ENCODE measurements around the gene TEN1.

The TEN1 gene

DNA sequence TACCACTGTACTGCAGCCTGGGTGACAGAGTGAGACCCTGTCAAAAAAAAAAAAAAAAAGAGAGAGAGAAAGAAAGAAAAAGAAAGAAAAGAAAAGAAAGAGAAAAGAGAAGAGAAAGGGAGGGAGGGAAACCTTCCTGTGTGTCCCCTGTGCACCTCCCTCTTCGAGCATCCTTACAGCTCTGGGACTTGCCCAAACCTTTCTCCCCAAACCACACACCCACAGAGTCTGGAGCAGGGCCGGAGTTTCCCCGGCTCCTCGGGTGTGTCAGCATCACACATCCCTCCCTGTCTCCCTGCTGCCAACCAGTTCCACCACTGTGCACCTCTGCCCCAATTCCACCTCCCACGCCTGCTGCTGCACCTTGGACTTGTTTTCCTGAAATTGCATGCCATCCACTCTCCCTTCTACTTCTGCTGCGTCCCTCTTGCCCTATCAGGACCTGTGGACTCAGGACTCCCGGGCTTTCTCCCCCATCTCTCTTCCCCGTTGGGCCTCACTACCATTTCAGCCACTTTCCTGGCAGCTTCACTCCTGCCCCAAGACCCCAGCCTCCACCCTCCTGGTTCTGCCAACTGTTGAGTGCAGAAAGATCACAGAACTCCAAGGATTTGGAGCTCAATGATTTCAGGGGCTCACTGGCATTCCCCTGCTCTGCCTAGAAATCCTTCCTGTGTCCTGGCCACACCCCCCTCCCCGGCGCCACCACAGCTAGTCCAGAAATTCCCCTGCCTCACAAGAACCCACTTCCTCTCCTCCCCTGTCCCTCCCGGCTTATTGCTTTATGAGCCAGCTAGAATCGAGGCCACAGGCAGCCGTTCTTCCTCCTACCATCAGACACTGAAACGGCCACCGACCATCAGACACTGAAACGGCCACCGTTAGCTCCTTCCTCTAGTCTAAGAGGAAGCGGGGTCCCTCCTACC lies 17.9 kb downstream of the TEN1 start:
- TF ChIP-seq POLR2AphosphoS5 (IDR thresholded peaks at IDR 0.05; ENCODE audit: low read depth, low read length) = no peak
- TF ChIP-seq FOXP2 (optimal IDR thresholded peaks at IDR 0.05; ENCODE audit: borderline replicate concordance, extremely low read depth, extremely low read length, insufficient read depth) = peak; percentile 12
- TF ChIP-seq TAF1 (IDR thresholded peaks at IDR 0.05; ENCODE audit: borderline replicate concordance, insufficient read depth, low read length) = no peak
- TF ChIP-seq, protein P1, sequence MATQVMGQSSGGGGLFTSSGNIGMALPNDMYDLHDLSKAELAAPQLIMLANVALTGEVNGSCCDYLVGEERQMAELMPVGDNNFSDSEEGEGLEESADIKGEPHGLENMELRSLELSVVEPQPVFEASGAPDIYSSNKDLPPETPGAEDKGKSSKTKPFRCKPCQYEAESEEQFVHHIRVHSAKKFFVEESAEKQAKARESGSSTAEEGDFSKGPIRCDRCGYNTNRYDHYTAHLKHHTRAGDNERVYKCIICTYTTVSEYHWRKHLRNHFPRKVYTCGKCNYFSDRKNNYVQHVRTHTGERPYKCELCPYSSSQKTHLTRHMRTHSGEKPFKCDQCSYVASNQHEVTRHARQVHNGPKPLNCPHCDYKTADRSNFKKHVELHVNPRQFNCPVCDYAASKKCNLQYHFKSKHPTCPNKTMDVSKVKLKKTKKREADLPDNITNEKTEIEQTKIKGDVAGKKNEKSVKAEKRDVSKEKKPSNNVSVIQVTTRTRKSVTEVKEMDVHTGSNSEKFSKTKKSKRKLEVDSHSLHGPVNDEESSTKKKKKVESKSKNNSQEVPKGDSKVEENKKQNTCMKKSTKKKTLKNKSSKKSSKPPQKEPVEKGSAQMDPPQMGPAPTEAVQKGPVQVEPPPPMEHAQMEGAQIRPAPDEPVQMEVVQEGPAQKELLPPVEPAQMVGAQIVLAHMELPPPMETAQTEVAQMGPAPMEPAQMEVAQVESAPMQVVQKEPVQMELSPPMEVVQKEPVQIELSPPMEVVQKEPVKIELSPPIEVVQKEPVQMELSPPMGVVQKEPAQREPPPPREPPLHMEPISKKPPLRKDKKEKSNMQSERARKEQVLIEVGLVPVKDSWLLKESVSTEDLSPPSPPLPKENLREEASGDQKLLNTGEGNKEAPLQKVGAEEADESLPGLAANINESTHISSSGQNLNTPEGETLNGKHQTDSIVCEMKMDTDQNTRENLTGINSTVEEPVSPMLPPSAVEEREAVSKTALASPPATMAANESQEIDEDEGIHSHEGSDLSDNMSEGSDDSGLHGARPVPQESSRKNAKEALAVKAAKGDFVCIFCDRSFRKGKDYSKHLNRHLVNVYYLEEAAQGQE (IDR thresholded peaks at IDR 0.05; ENCODE audit: insufficient read depth in 1 of 2, low read depth in 2 of 2, low read length in 2 of 2) = 0 out of 4 replicates have a peak, but pooled peaks of 1 of the 2 experiments have one; percentile 10

- no peak for TF ChIP-seq FOXP2 (optimal IDR thresholded peaks at IDR 0.05; ENCODE audit: borderline replicate concordance, extremely low read depth, extremely low read length, insufficient read depth)
- TF ChIP-seq TAF1 (IDR thresholded peaks at IDR 0.05; ENCODE audit: borderline replicate concordance, insufficient read depth, low read length) = no peak
- TF ChIP-seq SIN3A (IDR thresholded peaks at IDR 0.05; ENCODE audit: borderline replicate concordance, insufficient read depth, low read length) = no peak
- TF ChIP-seq, protein P1 (IDR thresholded peaks at IDR 0.05; ENCODE audit: insufficient read depth in 1 of 2, low read depth in 2 of 2, low read length in 2 of 2) = no peak
- no peak for TF ChIP-seq POLR2AphosphoS5 (IDR thresholded peaks at IDR 0.05; ENCODE audit: low read depth, low read length)
Measured at GRCh38 chr17:75998327-75998795, 19.3 kb downstream of the TEN1 start.

GRCh38 chr17:76000016-76000754 lies 21.1 kb downstream of the TEN1 start:
- no peak for TF ChIP-seq SIN3A (IDR thresholded peaks at IDR 0.05; ENCODE audit: borderline replicate concordance, insufficient read depth, low read length)
- no peak for TF ChIP-seq FOXP2 (optimal IDR thresholded peaks at IDR 0.05; ENCODE audit: borderline replicate concordance, extremely low read depth, extremely low read length, insufficient read depth)
- TF ChIP-seq, protein P1 (IDR thresholded peaks at IDR 0.05; ENCODE audit: insufficient read depth in 1 of 2, low read depth in 2 of 2, low read length in 2 of 2) = no peak
- no peak for TF ChIP-seq TAF1 (IDR thresholded peaks at IDR 0.05; ENCODE audit: borderline replicate concordance, insufficient read depth, low read length)
- no peak for TF ChIP-seq POLR2AphosphoS5 (IDR thresholded peaks at IDR 0.05; ENCODE audit: low read depth, low read length)

DNA sequence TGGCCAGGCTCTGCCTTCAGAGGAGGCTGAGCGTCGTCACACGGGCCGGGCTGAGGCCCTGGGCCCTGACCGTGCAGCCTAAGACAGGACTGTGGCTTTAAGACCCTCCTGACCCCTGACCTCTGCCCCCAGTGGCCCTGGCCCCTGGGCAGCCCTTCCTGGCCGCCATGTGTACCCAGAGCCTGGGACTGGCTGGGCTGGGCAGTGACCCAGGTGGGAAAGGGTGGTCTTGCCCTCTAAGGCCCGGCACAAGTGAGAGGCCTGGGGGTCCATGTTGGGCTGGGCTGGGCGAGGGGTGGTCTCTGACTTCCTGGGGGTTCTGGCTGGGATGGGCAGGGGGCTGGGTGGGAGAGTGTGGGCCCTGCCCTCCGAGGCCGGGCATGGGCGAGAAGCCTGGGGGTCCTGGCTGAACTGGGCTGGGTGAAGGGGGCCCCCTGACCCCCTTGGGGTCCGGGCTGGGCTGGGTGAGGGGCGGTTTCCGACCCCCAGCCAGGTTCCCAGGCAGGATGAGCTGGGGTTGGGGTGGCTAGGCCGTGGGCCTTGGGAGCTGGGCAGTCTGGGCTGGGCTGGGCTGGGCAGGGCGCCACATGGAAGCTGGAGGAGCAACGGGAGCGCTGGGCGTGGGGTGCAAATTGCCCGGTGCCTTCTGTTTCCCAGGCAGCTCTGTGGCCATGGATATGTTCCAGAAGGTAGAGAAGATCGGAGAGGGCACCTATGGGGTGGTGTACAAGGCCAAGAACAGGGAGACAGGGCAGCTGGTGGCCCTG lies 21.9 kb downstream of the TEN1 start, which contains the start of gene CDK3:
Gene CDK3, plus strand, starts transcription at position 101 of the 767 bp plus-strand sequence. Its CDS starts 571 bp downstream, at position 672.
- TF ChIP-seq FOXP2 (optimal IDR thresholded peaks at IDR 0.05; ENCODE audit: borderline replicate concordance, extremely low read depth, extremely low read length, insufficient read depth) (no peak), TAF1 (IDR thresholded peaks at IDR 0.05; ENCODE audit: borderline replicate concordance, insufficient read depth, low read length) (no peak), POLR2AphosphoS5 (IDR thresholded peaks at IDR 0.05; ENCODE audit: low read depth, low read length) (no peak), SIN3A (IDR thresholded peaks at IDR 0.05; ENCODE audit: borderline replicate concordance, insufficient read depth, low read length) (no peak)
- TF ChIP-seq, protein P1 (IDR thresholded peaks at IDR 0.05; ENCODE audit: insufficient read depth in 1 of 2, low read depth in 2 of 2, low read length in 2 of 2) = no peak

Data from PFSK-1 (cell line).